LHCN-M2 (cell line): ENCODE measurements around the gene NR1I3. TPM values are rescaled to one million over a fixed set of nuclear protein-coding genes. Genes with fewer than 3 reads are reported as not detected.
"Not testable (repeated sequence)": the region's sequence is repeated elsewhere in the genome, so short reads cannot be mapped to it uniquely, and the experiment has no call there.

Source experiments
- DNase-seq: peaks from one replicate; pipeline ENCODE4 v3.0.0-alpha.2; 2012; ENCODE audit warnings: low read depth
- polyA plus RNA-seq: library from polyadenylated mRNA; unstranded; fragments of >200 nt; gene quantifications from one replicate; pipeline ENCODE4 v1.2.1, GENCODE V29; 2012; ENCODE audit warnings: missing spikeins
- total RNA-seq: library from RNA; depleted of rRNA; stranded (reverse); fragments of >200 nt; gene quantifications from 2 replicates; pipeline ENCODE4 v1.2.3, GENCODE V29; 2014; rRNA removed

The NR1I3 gene
- not detected in 2 replicates for total RNA-seq
- 0.30 TPM for polyA plus RNA-seq

GRCh38 chr1:161238039-161238473 is at the start of gene NR1I3:
TSS of gene NR1I3 (minus strand) at chr1:161238203. CDS start at chr1:161236565, 1,638 bp downstream.
- no peak for DNase-seq

GRCh38 chr1:161287482-161288054 is 49.6 kb upstream of the NR1I3 start:
- no peak for DNase-seq

GRCh38 chr1:161285521-161285920 is 47.5 kb upstream of the NR1I3 start:
- DNase-seq: no peak

- DNase-seq: no peak
These were observed 47.1 kb upstream of the NR1I3 start for GRCh38 chr1:161285113-161285512.

- DNase-seq: no peak
These were observed 45.0 kb upstream of the NR1I3 start for GRCh38 chr1:161282991-161283390.

GRCh38 chr1:161274874-161275273 is 36.9 kb upstream of the NR1I3 start:
- DNase-seq: no peak

- DNase-seq: no peak
These were observed 35.4 kb upstream of the NR1I3 start for GRCh38 chr1:161273402-161273801.

- no peak for DNase-seq
These were observed 29.3 kb upstream of the NR1I3 start for GRCh38 chr1:161267321-161267720.

- no peak for DNase-seq
These were observed 28.8 kb upstream of the NR1I3 start for GRCh38 chr1:161266836-161267235.

- DNase-seq: peak; percentile 28
These were observed 28.2 kb upstream of the NR1I3 start for GRCh38 chr1:161266202-161266601.

GRCh38 chr1:161265305-161265704 is 27.3 kb upstream of the NR1I3 start:
- DNase-seq: no peak

GRCh38 chr1:161261261-161262235 is 23.5 kb upstream of the NR1I3 start:
- DNase-seq: peak; percentile 5

- DNase-seq: peak; percentile 31
These were observed 22.6 kb upstream of the NR1I3 start for GRCh38 chr1:161260376-161261260.

GRCh38 chr1:161259765-161260164 is 21.8 kb upstream of the NR1I3 start:
- no peak for DNase-seq

- no peak for DNase-seq
These were observed 21.3 kb upstream of the NR1I3 start for GRCh38 chr1:161259345-161259702.

- DNase-seq: peak; percentile 45
These were observed 20.7 kb upstream of the NR1I3 start, which contains the start of gene PCP4L1 for GRCh38 chr1:161258439-161259344. TSS of gene PCP4L1 (plus strand) at chr1:161258745. CDS start at chr1:161258975, 230 bp downstream.

- not testable (repeated sequence) for DNase-seq
These were observed 19.1 kb upstream of the NR1I3 start for GRCh38 chr1:161257109-161257508.

GRCh38 chr1:161255955-161256520 is 18.0 kb upstream of the NR1I3 start:
- not testable (repeated sequence) for DNase-seq

- DNase-seq: not testable (repeated sequence)
These were observed 17.3 kb upstream of the NR1I3 start for GRCh38 chr1:161255302-161255701.

- no peak for DNase-seq
These were observed 13.6 kb upstream of the NR1I3 start for GRCh38 chr1:161251579-161251978.
